LNCaP clone FGC (cell line): ENCODE results near the gene URI1.

Experiments
- DNase-seq: peaks from one replicate; pipeline ENCODE4 v3.0.0-alpha.2; 2011; ENCODE audit warnings: low read depth
- H3K4me3 ChIP-seq: 2 replicates; pipeline ENCODE4 v1.5.1; 2011; ENCODE audit warnings: mild to moderate bottlenecking, low read depth, low read length, control low read depth
- TF ChIP-seq, protein P1 (sequence below): IDR thresholded peaks from 2 replicates; pipeline ENCODE4 v1.5.1; 2012; ENCODE audit warnings: mild to moderate bottlenecking; ENCODE audit not compliant: control insufficient read depth, insufficient read depth; ENCODE audit errors: extremely low read depth

The URI1 gene

DNA sequence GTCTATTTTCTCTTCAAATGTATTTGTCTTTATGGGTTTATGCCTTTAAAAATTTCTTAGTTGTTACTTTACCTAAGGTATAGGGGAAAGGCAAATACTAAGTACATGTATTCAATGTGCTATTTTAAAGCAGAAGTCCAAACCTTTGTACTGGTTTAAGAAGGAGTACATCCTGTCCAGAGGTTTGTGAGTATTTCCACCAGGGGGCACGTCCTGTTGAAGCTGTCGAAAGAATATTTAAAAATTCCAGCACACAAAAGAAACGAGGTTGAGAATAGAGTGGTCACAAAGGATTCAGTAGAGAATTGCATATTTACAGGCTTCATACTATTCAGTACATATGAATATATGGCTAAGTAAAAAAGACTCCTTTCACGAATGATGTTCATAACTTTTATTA is 59.8 kb downstream of the URI1 start:
- no peak overlapping the region for H3K4me3 ChIP-seq
- TF ChIP-seq, protein P1, sequence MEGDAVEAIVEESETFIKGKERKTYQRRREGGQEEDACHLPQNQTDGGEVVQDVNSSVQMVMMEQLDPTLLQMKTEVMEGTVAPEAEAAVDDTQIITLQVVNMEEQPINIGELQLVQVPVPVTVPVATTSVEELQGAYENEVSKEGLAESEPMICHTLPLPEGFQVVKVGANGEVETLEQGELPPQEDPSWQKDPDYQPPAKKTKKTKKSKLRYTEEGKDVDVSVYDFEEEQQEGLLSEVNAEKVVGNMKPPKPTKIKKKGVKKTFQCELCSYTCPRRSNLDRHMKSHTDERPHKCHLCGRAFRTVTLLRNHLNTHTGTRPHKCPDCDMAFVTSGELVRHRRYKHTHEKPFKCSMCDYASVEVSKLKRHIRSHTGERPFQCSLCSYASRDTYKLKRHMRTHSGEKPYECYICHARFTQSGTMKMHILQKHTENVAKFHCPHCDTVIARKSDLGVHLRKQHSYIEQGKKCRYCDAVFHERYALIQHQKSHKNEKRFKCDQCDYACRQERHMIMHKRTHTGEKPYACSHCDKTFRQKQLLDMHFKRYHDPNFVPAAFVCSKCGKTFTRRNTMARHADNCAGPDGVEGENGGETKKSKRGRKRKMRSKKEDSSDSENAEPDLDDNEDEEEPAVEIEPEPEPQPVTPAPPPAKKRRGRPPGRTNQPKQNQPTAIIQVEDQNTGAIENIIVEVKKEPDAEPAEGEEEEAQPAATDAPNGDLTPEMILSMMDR: 0 out of 2 replicates have a peak, but pooled peaks have one; percentile 24
- DNase-seq: no peak

DNA sequence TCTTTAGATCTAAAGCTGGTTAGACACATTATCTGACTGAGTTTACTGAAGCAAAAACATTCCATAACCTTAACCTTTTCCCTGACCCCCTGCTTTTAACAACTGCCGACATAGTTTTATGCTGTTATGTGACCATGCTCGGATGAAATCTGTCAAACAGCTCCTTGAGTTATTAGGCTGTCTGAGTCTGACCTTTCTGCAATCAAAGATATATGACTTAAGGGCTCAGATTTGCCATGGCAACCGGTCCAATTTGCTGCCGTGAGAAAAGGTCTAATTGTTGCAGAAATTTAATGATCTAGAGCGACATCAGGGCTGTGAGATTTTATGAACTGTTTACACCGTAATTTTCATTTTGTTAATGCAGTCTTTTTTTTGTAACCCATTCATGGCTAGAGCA is 61.8 kb downstream of the URI1 start:
- H3K4me3 ChIP-seq: no peak overlapping the region
- DNase-seq: no peak

DNA sequence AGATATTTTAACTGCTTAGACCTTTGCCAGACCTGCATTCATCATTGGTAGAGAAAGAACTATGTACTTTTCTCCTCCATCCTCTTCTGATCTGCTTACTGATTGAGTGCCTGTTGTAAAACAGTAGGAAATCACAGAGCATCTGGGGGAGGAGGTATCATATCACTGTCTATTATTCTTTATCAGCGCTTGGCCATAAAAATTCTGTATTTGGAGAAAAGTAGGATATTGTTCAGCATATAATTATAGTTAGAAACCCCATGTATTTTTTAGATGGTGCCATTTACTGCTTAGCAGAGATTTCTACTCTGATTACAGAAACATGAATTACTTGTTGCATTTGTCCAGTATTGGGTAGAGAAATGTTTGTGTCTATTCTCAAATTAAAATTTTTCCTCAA is 62.4 kb downstream of the URI1 start:
- DNase-seq: no peak
- no peak overlapping the region for H3K4me3 ChIP-seq
- TF ChIP-seq, protein P1: no peak

More for the DNA sequence above, 61.8 kb downstream of the URI1 start:
- TF ChIP-seq, protein P1: no peak

DNA sequence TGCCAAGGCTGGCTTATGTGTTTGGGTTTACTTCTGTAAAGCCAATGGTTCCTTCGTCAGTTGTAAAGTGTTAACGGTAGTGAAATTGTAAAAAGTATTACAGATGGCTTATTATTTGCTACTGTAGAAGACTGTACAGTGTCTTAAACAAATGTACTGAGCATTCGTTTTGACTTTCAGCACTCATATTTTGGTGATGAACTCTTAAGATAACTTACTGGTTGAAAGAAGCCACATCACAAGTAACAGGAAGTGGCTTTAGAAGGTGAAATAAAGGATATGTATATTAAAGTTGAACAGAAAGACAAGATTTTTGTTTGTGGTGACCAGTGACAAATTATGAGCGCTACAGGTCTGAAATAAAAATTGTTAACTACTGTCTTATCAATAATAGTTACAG is 64.2 kb downstream of the URI1 start:
- TF ChIP-seq, protein P1: no peak
- H3K4me3 ChIP-seq: no peak overlapping the region
- no peak for DNase-seq

DNA sequence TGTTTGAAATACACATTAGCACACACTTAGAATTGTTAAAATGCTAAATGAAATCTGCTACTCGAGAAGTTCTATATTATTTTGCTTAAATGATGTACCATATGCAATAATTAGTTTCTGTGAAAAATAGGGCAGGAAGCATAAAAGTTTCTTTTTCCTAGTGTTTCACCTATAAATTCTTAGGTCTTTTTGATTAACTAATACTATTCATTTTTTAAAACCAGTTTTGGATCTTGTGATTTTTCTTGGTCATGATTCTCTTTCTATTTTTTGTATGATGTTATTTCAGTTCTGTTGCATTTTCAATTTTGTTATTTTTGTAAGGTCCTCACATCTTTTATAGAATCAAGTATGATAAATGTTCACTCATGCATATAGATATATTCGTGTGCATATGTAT is 66.1 kb downstream of the URI1 start:
- TF ChIP-seq, protein P1: no peak
- no peak for DNase-seq
- H3K4me3 ChIP-seq: no peak overlapping the region

DNA sequence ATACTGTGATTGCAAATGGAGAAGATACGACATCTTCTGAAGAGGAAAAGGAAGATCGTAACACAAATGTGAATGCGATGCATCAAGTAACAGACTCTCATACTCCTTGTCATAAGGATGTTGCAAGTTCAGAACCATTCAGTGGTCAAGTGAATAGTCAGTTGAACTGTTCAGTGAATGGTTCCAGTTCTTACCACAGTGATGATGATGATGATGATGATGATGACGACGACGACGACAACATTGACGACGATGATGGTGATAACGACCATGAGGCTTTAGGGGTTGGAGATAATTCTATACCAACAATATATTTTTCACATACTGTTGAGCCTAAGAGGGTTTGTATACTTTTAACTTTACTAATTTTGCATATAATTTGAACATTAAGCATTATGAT is 67.0 kb downstream of the URI1 start:
- TF ChIP-seq, protein P1: no peak
- H3K4me3 ChIP-seq: no peak overlapping the region
- DNase-seq: no peak

DNA sequence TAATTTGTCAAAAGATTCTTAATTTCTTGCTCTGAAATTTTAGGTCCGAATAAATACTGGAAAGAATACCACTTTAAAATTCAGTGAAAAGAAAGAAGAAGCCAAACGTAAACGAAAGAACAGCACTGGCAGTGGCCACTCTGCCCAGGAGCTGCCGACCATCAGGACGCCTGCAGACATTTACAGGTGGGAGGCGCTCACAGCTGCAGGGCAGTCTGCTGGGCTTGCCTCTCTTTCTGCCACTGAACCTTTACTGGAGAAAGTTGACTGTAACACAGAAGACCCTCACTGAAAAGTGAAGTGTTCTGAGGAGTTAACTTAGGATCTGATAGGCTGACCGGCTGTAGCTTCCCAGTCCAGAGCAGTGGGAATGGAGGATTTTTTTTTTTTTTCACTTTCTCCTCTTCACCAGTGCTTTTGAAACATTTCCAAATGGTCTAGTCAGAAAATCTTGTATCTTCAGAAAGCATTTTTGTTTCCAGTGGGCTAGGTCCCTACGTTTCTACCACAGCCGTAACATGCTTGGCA is 69.1 kb downstream of the URI1 start:
- DNase-seq: no peak
- TF ChIP-seq, protein P1: no peak
- H3K4me3 ChIP-seq: no peak overlapping the region
